Karpas-422 (cell line): ENCODE measurements around the gene NUTM1. TPM values are rescaled to one million over a fixed set of nuclear protein-coding genes. Genes with fewer than 3 reads are reported as not detected.

Experiments used
- DNase-seq: peaks from one replicate; pipeline ENCODE4 v3.0.0-alpha.2; 2015
- H2AFZ ChIP-seq: fragments of 200-600 bp; sonication (generic); 2 replicates; pipeline ENCODE4 v1.6.1; 2014; ENCODE audit warnings: antibody characterized with exemption, low read length, mixed read lengths
- H3K27ac ChIP-seq: fragments of 200-600 bp; sonication (generic); 2 replicates; pipeline ENCODE4 v1.5.1; 2014; ENCODE audit warnings: mild to moderate bottlenecking, low read length, moderate library complexity
- H3K27me3 ChIP-seq: fragments of 200-600 bp; sonication (generic); 2 replicates; pipeline ENCODE4 v1.6.1; 2014; ENCODE audit warnings: low read length, mixed read lengths
- H3K36me3 ChIP-seq: fragments of 200-600 bp; sonication (generic); 2 replicates; pipeline ENCODE4 v1.6.1; 2014; ENCODE audit warnings: low read length, mixed read lengths; ENCODE audit not compliant: insufficient read depth
- H3K4me1 ChIP-seq: fragments of 200-600 bp; sonication (generic); 2 replicates; pipeline ENCODE4 v1.6.1; 2014; ENCODE audit warnings: mild to moderate bottlenecking, low read length, mixed read lengths
- H3K4me2 ChIP-seq: fragments of 200-600 bp; sonication (generic); 2 replicates; pipeline ENCODE4 v1.6.1; 2014; ENCODE audit warnings: low read length, low read depth, mild to moderate bottlenecking; ENCODE audit not compliant: poor library complexity, severe bottlenecking
- H3K4me3 ChIP-seq: fragments of 200-600 bp; sonication (generic); 2 replicates; pipeline ENCODE4 v1.5.1; 2014; ENCODE audit warnings: mild to moderate bottlenecking, antibody characterized with exemption, low read length, mixed read lengths
- H3K79me2 ChIP-seq: fragments of 200-600 bp; sonication (generic); 2 replicates; pipeline ENCODE4 v1.6.1; 2014; ENCODE audit warnings: mild to moderate bottlenecking, low read length, mixed read lengths
- H3K9ac ChIP-seq: fragments of 200-600 bp; sonication (generic); 2 replicates; pipeline ENCODE4 v1.6.0; 2014; ENCODE audit warnings: low read length
- H3K9me2 ChIP-seq: fragments of 200-600 bp; sonication (generic), shearing (Covaris generic); replicated peaks from 2 replicates; pipeline ENCODE4 v1.6.0; 2014; ENCODE audit warnings: mild to moderate bottlenecking, low read length, moderate library complexity; ENCODE audit not compliant: insufficient read depth
- H3K9me3 ChIP-seq: fragments of 300-700, 200-600 bp; sonication (generic); 2 replicates; pipeline ENCODE4 v1.6.1; 2014; ENCODE audit warnings: low read length, mixed read lengths
- H4K20me1 ChIP-seq: fragments of 200-600 bp; sonication (generic); 2 replicates; pipeline ENCODE4 v1.6.1; 2014; ENCODE audit warnings: mild to moderate bottlenecking, antibody characterized with exemption, low read length, low read depth; ENCODE audit not compliant: insufficient read depth
- total RNA-seq: library from RNA; depleted of rRNA; stranded (reverse); fragments of >200 nt; shearing (Covaris generic); gene quantifications from 2 replicates; pipeline ENCODE4 v1.2.3, GENCODE V29; 2014; ENCODE audit warnings: low replicate concordance; rRNA removed

NUTM1 gene, protein sequence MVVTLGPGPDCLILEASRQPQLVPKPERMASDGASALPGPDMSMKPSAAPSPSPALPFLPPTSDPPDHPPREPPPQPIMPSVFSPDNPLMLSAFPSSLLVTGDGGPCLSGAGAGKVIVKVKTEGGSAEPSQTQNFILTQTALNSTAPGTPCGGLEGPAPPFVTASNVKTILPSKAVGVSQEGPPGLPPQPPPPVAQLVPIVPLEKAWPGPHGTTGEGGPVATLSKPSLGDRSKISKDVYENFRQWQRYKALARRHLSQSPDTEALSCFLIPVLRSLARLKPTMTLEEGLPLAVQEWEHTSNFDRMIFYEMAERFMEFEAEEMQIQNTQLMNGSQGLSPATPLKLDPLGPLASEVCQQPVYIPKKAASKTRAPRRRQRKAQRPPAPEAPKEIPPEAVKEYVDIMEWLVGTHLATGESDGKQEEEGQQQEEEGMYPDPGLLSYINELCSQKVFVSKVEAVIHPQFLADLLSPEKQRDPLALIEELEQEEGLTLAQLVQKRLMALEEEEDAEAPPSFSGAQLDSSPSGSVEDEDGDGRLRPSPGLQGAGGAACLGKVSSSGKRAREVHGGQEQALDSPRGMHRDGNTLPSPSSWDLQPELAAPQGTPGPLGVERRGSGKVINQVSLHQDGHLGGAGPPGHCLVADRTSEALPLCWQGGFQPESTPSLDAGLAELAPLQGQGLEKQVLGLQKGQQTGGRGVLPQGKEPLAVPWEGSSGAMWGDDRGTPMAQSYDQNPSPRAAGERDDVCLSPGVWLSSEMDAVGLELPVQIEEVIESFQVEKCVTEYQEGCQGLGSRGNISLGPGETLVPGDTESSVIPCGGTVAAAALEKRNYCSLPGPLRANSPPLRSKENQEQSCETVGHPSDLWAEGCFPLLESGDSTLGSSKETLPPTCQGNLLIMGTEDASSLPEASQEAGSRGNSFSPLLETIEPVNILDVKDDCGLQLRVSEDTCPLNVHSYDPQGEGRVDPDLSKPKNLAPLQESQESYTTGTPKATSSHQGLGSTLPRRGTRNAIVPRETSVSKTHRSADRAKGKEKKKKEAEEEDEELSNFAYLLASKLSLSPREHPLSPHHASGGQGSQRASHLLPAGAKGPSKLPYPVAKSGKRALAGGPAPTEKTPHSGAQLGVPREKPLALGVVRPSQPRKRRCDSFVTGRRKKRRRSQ
- total RNA-seq: not detected in 2 replicates

- peak within 1 kb of the TSS; percentile 90 for H3K9ac ChIP-seq
- peaks cover 22% of the 10 kb centered on the region for H3K79me2 ChIP-seq
- H3K9me3 ChIP-seq: no peaks in the 10 kb centered on the region
- H3K27ac ChIP-seq: peak within 1 kb of the TSS; percentile 76
- H3K4me2 ChIP-seq: peak within 1 kb of the TSS; percentile 77
- H3K9me2 ChIP-seq: no peaks in the 10 kb centered on the region
- peak; percentile 96 for DNase-seq
- H3K4me1 ChIP-seq: peaks cover 18% of the 10 kb centered on the region
- no peaks in the 10 kb centered on the region for H3K27me3 ChIP-seq
- no peaks in the 10 kb centered on the region for H3K36me3 ChIP-seq
- peak within 1 kb of the TSS; percentile 95 for H3K4me3 ChIP-seq
- no peaks in the 10 kb centered on the region for H4K20me1 ChIP-seq
- H2AFZ ChIP-seq: peak within 1 kb of the TSS; percentile 97
Measured at GRCh38 chr15:34342737-34343575, at the start of gene NUTM1, which contains the start of gene NOP10. Gene NUTM1, plus strand, starts transcription at chr15:34343315. Its CDS starts 382 bp downstream, at chr15:34343697. Gene NOP10, minus strand, starts transcription at chr15:34343136. Its CDS starts 63 bp downstream, at chr15:34343073.

- Histone ChIP-seq H3K9me2 (no peaks in the 10 kb centered on the region), H3K27ac (no peak overlapping the region), H3K9me3 (no peaks in the 10 kb centered on the region), H3K4me3 (no peak overlapping the region), H3K27me3 (no peaks in the 10 kb centered on the region), H3K36me3 (no peaks in the 10 kb centered on the region), H3K4me2 (no peak overlapping the region), H2AFZ (no peak overlapping the region), H3K9ac (no peak overlapping the region), H3K79me2 (no peaks in the 10 kb centered on the region), H4K20me1 (no peaks in the 10 kb centered on the region), H3K4me1 (no peaks in the 10 kb centered on the region)
- no peak for DNase-seq
Measured at GRCh38 chr15:34297059-34297458, 46.1 kb upstream of the NUTM1 start.

- Histone ChIP-seq H2AFZ (no peak overlapping the region), H3K36me3 (no peaks in the 10 kb centered on the region), H3K4me2 (no peak overlapping the region), H3K9me3 (no peaks in the 10 kb centered on the region), H3K79me2 (no peaks in the 10 kb centered on the region), H3K9me2 (no peaks in the 10 kb centered on the region), H3K27ac (no peak overlapping the region), H4K20me1 (no peaks in the 10 kb centered on the region), H3K4me3 (no peak overlapping the region), H3K9ac (no peak overlapping the region), H3K27me3 (no peaks in the 10 kb centered on the region), H3K4me1 (no peaks in the 10 kb centered on the region)
- DNase-seq: no peak
Measured at GRCh38 chr15:34301058-34301457, 42.1 kb upstream of the NUTM1 start.

- H3K4me3 ChIP-seq: no peak overlapping the region
- H3K27ac ChIP-seq: no peak overlapping the region
- no peaks in the 10 kb centered on the region for H3K79me2 ChIP-seq
- no peaks in the 10 kb centered on the region for H3K4me1 ChIP-seq
- no peak for DNase-seq
- H3K27me3 ChIP-seq: no peaks in the 10 kb centered on the region
- H3K9me3 ChIP-seq: no peaks in the 10 kb centered on the region
- no peaks in the 10 kb centered on the region for H3K9me2 ChIP-seq
- H3K9ac ChIP-seq: no peak overlapping the region
- H4K20me1 ChIP-seq: no peaks in the 10 kb centered on the region
- H2AFZ ChIP-seq: no peak overlapping the region
- H3K4me2 ChIP-seq: no peak overlapping the region
- no peaks in the 10 kb centered on the region for H3K36me3 ChIP-seq
Measured at GRCh38 chr15:34304613-34305012, 38.5 kb upstream of the NUTM1 start.

DNA sequence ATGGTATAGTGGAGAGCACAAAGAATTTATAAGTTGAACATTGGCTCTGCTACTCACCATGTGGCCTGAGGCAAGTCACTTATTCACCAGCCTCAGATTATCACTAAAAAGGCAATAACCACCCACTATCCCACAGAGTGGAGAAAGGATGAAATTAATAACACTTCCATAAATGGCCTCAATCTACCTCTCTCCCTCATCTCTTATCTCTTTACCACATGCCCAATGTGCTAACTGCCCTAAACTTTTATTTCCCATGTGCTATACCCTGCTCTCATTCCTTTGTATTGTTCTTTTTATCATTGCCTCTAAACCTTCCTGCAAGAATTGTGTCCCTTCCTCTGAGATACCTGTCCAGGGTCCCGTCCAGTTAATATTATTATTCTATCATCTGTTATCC is 31.6 kb upstream of the NUTM1 start:
- Histone ChIP-seq H3K4me3 (no peak overlapping the region), H3K27ac (no peak overlapping the region), H4K20me1 (no peaks in the 10 kb centered on the region), H3K9me2 (no peaks in the 10 kb centered on the region), H2AFZ (no peak overlapping the region), H3K4me2 (no peak overlapping the region), H3K27me3 (no peaks in the 10 kb centered on the region), H3K36me3 (no peaks in the 10 kb centered on the region), H3K79me2 (no peaks in the 10 kb centered on the region), H3K9ac (no peak overlapping the region), H3K9me3 (no peaks in the 10 kb centered on the region), H3K4me1 (no peaks in the 10 kb centered on the region)
- DNase-seq: no peak

DNA sequence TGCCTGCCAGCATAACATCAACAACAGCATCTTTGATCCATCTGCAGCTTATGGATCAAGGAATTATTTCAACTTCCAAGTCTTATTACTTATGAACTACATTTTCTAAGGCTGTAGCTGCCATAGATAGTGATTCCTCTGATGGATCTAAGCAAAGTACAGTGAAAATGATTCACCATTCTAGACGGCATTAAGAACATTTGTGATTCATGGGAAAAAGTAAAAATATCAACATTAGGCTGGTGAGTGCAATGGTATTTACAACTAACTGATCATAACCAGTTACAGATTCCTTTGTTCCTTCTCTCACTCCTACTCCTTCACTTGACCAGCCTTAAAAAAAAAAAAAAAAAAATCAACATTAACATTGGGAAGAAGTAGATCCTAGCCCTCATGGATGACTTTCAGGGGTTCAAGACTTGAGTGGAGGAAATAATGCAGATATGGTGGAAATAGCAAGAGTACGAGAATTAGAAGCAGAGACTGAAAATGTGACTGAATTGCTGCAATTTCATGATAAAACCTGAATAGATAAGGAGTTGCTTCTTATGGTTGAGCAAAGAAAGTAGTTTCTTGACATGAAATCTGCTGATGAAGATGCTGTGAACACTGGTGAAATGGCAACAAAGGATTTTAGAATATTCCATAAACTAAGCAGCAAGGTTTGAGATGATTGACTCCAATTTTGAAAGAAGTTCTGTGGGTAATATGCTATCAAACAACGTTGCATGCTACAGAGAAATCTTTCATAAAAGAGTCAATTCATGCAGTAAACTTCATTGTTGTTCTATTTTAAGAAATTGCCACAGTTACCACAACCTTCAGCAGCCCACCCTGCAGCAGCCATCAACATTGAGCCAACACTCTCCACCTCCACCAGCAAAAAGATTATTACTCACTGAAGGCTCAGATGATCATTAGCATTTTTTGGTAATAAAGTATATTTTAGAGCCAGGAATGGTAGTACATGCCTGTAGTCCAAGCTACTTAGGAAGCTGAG is 28.3 kb upstream of the NUTM1 start:
- Histone ChIP-seq H3K9ac (no peak overlapping the region), H3K4me2 (no peak overlapping the region), H3K9me3 (no peaks in the 10 kb centered on the region), H3K4me1 (no peaks in the 10 kb centered on the region), H4K20me1 (no peaks in the 10 kb centered on the region), H3K27ac (no peak overlapping the region), H3K36me3 (no peaks in the 10 kb centered on the region), H2AFZ (no peak overlapping the region), H3K9me2 (no peaks in the 10 kb centered on the region), H3K27me3 (no peaks in the 10 kb centered on the region), H3K79me2 (no peaks in the 10 kb centered on the region), H3K4me3 (no peak overlapping the region)
- DNase-seq: no peak
